HG03135 (cell line): ENCODE data around the gene WDR33.

Experiments
- ATAC-seq: cut with Tn5 transposase; IDR thresholded peaks from one replicate; pipeline ENCODE4 v1.9.1; 2021; ENCODE audit warnings: mild to moderate bottlenecking, moderate library complexity; ENCODE audit not compliant: unreplicated experiment

Gene WDR33

DNA sequence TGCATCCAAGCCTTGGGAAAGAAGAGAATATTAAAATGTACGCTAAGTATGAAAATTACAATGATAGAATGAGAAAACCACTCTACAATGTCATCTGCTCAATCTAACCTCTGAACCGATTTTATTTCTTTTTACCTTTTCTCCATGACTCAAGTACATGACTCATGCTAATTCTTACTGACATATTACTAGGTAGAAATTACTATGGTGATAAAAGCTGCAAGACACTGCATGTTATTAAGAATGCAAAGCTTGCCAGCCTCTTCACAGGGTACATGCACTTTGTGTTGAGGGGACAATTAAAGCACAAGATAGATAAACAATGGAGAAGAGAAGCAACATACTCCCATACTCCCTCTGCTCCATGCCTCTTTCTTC is 89.0 kb downstream of the WDR33 start:
- no peak for ATAC-seq

DNA sequence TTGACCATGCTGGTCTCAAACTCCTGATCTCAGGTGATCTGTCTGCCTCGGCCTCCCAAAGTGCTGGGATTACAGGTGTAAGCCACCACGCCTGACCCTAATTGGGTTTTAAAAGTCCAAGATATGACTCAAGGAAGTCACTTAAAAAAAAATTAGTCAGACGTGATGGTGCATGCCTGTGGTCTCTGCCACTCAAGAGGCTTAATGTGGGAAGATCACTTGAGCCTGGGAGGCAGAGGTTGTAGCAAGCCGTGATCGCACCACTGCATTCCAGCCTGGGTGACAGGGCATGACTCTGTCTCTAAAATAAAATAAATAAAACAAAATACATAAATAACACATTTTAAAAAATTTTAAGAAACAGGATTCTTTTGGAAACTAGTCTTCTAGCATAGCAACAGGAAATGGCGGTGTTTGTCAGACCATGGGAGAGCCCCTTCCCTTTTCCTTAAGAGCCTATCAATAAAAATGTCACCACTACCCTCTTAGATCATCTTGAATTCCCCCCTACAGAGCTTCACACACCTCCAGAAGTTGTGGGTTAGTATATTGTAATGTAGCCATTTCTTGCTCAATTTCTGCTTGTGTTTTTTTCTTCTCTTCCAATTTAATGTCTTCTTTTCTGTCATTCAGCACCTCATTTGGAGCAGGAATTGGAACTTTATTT is 89.5 kb downstream of the WDR33 start:
- ATAC-seq = no peak

DNA sequence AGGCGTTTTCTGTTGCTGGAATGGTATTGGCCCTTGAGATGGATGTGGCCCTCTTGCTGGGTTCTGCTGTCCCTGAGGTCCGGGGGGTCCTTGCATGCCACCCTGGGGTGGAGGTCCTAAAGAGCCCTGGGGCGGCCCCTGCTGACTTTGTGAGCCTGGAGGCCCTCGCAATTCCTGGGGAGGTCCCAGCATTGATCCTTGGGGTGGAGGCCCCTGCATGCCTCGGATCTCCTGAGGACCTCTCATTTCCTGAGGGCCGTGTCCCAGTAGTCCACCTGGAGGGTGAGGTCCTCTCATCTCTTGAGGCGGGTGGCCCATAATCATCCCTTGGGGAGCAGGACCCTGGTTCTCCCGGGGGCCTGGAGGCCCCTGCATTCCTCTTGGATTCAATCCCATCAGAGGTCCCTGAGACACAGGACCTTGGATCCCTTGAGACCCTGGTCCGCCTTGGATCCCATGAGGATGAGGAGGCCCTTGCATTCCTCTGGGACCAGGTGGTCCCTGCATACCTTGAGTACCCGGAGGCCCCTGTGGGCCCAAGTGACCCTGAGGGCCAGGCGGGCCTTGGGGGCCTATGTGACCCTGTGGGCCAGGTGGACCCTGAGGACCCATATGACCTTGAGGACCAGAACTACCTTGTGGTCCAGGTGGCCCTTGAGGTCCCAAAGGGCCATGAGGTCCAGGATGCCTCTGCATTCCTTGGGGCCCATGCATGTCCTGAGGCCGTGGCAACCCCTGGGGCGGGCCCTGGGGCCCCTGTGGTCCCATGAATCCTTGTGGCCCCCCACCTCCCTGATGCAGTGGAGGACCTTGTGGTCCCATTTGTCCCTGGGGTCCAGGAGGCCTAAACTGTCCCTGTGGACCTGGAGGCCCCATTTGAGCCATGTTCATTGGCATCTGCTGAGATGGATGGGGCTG is 91.4 kb downstream of the WDR33 start:
- ATAC-seq = no peak

GRCh38 chr2:127718271-127718670 is 92.7 kb downstream of the WDR33 start:
- no peak for ATAC-seq

DNA sequence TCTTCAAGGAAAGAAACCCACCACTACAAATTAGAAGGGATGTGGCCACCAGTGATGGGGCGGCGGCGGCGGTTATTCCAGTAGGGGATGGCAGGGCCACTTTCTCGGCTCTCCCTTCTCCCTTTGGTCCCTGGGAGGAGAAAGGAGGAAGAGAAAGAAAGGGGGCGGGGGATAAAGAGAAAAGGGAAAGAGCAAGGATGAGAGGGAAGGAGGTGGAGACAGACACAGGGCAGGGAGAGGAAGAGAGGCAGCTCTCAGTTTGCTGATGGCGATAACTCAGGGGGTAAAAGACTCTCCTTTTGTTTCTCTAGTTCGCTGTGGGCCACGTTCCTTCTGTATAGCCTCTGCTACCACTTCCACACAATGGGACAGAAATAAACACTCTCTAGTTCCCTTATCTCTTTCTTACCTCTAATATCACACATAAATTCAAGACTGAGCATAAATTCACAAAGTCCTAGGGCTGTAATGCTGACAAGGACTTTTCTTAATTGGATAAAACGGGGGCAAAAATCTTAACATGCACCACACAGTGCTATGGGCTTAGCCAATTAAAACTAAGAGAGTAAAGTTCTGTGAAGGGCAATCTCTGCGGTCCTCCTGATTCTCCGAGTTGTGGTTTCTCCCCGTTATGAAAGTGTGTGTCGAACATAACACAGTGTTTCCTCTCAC is 95.1 kb downstream of the WDR33 start:
- ATAC-seq = no peak

GRCh38 chr2:127713562-127713961 is 97.4 kb downstream of the WDR33 start:
- ATAC-seq = no peak

DNA sequence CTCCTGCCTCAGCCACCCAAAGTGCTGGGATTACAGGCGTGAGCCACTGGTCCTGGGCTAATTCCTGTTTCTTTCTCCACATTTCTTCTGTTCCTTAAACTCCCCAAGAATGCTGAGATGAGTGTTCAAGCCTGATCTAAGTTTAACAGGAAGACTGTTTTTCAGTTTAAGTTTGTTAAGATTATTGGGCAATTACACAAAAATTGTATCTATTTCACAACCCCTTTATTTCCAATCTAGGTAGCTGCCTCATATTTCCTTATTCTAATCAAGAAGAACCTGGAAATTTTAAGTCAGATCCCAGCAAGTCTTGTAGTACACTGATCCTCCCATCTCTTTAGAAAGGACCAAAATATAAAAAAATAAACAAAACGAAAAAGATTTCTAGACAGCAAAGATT is 98.0 kb downstream of the WDR33 start:
- no peak for ATAC-seq

DNA sequence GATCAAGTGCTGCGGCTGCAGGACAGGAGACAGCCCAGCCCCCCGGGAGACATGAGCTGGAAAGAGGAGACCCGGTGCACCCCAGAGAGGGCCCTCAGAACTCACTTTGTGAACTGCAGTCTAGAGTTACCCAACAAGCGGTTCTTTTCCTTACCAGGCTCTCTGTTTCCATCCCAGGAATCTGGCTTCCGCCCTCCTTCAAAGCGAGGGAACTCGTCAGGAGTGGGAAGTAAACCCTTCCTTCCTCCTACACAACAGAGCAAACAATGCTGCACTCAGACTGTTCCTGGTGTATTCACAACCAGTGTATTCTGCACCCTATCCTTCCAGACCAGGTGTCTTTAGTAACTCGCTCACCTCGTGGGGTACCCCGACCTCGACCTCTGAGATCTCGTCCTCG is 101.6 kb downstream of the WDR33 start:
- ATAC-seq = no peak

- no peak for ATAC-seq
These were observed 102.9 kb downstream of the WDR33 start for GRCh38 chr2:127707890-127708648.

DNA sequence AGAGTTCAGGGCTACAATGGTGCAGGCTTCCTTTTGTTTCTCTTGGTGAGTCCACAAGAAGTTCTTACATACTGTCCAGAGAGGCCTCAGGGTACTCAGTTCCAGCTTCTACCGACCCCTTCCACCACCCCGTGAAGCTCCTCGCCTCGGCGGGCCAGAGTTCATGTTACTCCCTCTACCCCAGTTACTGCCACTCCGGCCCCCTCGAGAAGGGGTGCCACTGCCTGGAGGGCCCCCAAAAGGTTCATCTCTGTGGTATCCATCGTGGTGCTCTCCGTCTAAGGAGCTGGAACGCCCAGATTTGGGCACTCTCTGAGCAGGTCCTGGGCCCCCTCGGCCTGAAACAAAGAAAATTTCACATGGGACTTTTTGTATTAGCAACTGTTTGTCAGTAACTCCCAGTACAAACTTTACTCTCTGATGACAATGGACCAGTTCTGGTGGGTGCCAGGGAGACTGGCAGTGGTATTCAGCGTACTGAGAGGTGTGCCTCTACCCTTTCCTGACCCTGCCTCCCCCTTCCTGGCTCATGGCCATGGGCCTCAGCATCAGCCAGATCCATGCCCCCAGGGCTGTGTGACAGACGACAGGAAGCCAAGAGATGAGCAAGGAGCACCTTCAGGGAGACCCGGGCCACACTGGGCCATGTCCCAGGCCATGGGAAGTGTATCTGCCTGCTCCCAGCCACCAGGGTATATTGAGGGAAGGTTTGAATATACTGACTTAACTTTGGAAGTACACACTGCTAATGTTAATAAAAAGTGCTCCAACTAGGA is 104.6 kb downstream of the WDR33 start:
- no peak for ATAC-seq

DNA sequence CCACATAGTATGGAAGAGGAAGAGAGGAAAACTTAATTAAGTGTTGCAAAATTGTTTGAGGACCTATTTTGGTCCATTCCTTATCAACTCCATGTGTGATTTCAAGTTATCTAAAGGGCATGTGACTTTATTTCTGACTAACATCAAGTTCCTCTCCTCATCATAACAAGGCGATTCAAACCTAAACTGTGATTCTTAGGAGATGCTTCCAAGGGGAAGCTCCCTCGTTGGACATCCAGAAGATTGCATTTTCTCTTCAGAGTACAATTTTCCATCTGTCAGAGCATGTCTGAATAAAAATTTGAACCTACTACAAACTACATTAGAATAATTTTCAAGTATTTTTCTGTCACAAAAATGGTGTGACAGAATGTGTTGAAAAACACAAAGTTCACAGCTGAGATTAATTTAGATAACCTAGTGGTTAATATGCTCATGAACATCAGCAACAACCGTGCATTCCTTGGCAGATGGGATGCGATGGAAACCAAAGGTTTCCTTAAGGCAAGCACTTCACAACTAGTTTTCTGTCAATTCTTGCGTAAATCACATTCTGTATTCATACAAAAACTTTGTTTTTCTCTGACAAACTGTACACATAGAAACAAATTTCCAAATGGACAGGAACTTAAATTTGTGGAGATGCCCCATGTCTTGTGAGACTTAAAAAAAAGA is 105.4 kb downstream of the WDR33 start:
- no peak for ATAC-seq

GRCh38 chr2:127704641-127705390 is 106.2 kb downstream of the WDR33 start:
- no peak for ATAC-seq

DNA sequence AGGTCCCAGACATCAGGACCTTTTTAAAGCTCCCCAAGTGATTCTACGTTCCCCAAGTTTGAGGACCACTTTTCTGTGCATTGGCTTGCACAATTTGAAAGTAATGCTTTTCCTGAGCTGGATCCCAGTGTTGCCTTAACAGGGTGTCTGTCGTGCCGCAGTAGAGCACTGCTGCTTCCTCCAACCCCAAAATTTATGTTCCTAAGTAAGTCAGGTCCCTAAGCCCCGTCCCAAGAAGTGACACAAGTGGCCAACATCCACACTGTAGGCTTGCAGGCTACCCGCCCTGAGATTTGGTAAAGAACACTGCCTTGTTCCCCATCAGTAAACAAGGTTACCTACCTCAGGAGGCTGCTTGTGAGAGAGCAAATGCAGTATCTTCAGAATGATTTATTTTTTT is 107.7 kb downstream of the WDR33 start:
- ATAC-seq = no peak

GRCh38 chr2:127702395-127703009 is 108.5 kb downstream of the WDR33 start:
- no peak for ATAC-seq

DNA sequence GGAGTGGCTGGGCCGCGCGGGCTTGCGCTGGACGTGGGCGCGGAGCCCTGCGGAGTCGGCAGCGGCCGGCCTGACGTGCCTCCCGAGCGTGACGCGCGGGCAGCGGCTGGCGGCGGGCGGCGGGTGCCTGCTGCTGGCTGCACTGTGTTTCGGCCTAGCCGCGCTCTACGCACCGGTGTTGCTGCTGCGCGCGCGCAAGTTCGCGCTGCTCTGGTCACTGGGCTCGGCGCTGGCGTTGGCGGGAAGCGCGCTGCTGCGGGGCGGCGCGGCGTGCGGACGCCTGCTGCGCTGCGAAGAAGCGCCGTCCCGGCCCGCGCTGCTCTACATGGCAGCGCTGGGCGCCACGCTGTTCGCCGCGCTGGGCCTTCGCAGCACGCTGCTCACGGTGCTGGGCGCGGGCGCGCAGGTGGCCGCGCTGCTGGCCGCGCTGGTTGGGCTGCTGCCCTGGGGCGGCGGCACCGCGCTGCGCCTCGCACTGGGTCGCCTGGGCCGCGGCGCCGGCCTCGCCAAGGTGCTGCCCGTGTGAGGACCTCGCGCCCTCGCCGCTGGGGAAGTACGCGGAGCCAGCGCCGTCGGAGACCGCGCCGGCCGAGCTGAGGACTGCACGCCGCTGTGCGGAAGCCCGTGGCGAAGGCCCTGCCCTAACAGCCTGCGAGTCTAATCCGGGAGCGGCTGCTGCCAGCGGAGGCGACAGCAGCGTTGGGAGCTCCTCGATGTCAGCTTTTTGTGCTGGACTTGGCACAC is 109.1 kb downstream of the WDR33 start:
- ATAC-seq = peak; percentile 60

DNA sequence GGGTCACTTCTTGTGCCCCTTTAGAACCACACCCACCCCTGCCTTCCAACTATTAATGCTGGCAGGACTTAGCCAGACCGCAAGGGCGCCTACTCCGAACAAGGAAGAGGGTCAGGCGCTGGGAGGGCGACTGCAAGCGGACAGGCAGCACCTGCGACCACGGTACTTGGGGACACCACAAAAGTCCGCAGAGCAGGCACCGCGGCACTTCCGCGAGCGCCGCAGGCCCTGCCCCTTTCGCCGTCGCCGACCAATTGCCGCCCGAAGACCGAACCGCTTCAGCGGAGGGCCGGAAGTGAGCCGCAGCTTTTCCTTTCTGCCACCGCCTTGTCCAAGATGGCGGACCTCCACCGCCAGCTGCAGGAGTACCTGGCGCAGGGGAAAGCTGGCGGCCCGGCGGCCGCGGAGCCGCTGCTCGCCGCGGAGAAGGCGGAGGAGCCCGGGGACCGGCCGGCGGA is 109.7 kb downstream of the WDR33 start, which contains the start of gene SFT2D3:
Gene SFT2D3, plus strand, starts transcription at position 305 of the 458 bp plus-strand sequence. Its CDS starts 32 bp downstream, at position 337.
- ATAC-seq = peak; percentile 65

- ATAC-seq = peak; percentile 50
These were observed 110.3 kb downstream of the WDR33 start for GRCh38 chr2:127700527-127701192.
